BLaER1 (cell line): ENCODE measurements around the gene DUSP16.

Experiments
- H3K27ac ChIP-seq: shearing (Covaris generic); formaldehyde crosslinking; 2 replicates; pipeline ENCODE4 v1.8.1; 2022
- H3K27me3 ChIP-seq: shearing (Covaris generic); formaldehyde crosslinking; 2 replicates; pipeline ENCODE4 v1.8.1; 2022
- H3K36me3 ChIP-seq: shearing (Covaris generic); formaldehyde crosslinking; 2 replicates; pipeline ENCODE4 v1.8.1; 2022
- H3K4me1 ChIP-seq: shearing (Covaris generic); formaldehyde crosslinking; 2 replicates; pipeline ENCODE4 v1.8.1; 2022
- H3K4me2 ChIP-seq: shearing (Covaris generic); formaldehyde crosslinking; 2 replicates; pipeline ENCODE4 v1.8.1; 2022
- H3K4me3 ChIP-seq: shearing (Covaris generic); formaldehyde crosslinking; 2 replicates; pipeline ENCODE4 v1.8.1; 2022
- H3K9ac ChIP-seq: shearing (Covaris generic); formaldehyde crosslinking; 2 replicates; pipeline ENCODE4 v1.8.1; 2022
- H3K9me3 ChIP-seq: shearing (Covaris generic); formaldehyde crosslinking; 2 replicates; pipeline ENCODE4 v1.8.1; 2022
- H4K20me1 ChIP-seq: shearing (Covaris generic); formaldehyde crosslinking; 2 replicates; pipeline ENCODE4 v1.8.1; 2022
- Cebpa-rat ChIP-seq: shearing (Covaris generic); IDR thresholded peaks from 2 replicates; pipeline ENCODE4 v1.8.1; 2022

The DUSP16 gene

GRCh38 chr12:12436831-12437345 lies 125.8 kb downstream of the DUSP16 start:
- Histone ChIP-seq H3K9me3 (peaks cover 10% of the 10 kb centered on the region), H3K36me3 (peaks cover 19% of the 10 kb centered on the region), H3K4me3 (no peak overlapping the region), H3K9ac (no peak overlapping the region), H3K4me2 (no peak overlapping the region), H3K27ac (no peak overlapping the region), H4K20me1 (no peaks in the 10 kb centered on the region), H3K27me3 (no peaks in the 10 kb centered on the region), H3K4me1 (peaks cover 14% of the 10 kb centered on the region)
- TF ChIP-seq Cebpa-rat = no peak

- Histone ChIP-seq H3K27ac (no peak overlapping the region), H3K4me3 (no peak overlapping the region), H3K27me3 (no peaks in the 10 kb centered on the region), H3K9ac (no peak overlapping the region), H3K4me2 (no peak overlapping the region), H3K4me1 (no peaks in the 10 kb centered on the region), H3K36me3 (peaks cover 19% of the 10 kb centered on the region), H4K20me1 (no peaks in the 10 kb centered on the region), H3K9me3 (peaks cover 10% of the 10 kb centered on the region)
- no peak for TF ChIP-seq Cebpa-rat
These were observed 129.4 kb downstream of the DUSP16 start for GRCh38 chr12:12433203-12433731.

GRCh38 chr12:12432364-12432763 lies 130.3 kb downstream of the DUSP16 start:
- no peak overlapping the region for H3K9ac ChIP-seq
- no peaks in the 10 kb centered on the region for H4K20me1 ChIP-seq
- H3K4me2 ChIP-seq = no peak overlapping the region
- H3K27ac ChIP-seq = no peak overlapping the region
- TF ChIP-seq Cebpa-rat = no peak
- peaks cover 13% of the 10 kb centered on the region for H3K36me3 ChIP-seq
- H3K27me3 ChIP-seq = no peaks in the 10 kb centered on the region
- no peaks in the 10 kb centered on the region for H3K4me1 ChIP-seq
- H3K9me3 ChIP-seq = peaks cover 7% of the 10 kb centered on the region
- no peak overlapping the region for H3K4me3 ChIP-seq

GRCh38 chr12:12428961-12429657 lies 133.6 kb downstream of the DUSP16 start:
- H3K9ac ChIP-seq = no peak overlapping the region
- H3K4me2 ChIP-seq = no peak overlapping the region
- no peaks in the 10 kb centered on the region for H3K27me3 ChIP-seq
- H3K4me3 ChIP-seq = no peak overlapping the region
- H3K36me3 ChIP-seq = no peaks in the 10 kb centered on the region
- no peak for TF ChIP-seq Cebpa-rat
- no peaks in the 10 kb centered on the region for H4K20me1 ChIP-seq
- peaks cover 13% of the 10 kb centered on the region for H3K9me3 ChIP-seq
- H3K4me1 ChIP-seq = no peaks in the 10 kb centered on the region
- no peak overlapping the region for H3K27ac ChIP-seq

GRCh38 chr12:12428047-12428446 lies 134.6 kb downstream of the DUSP16 start:
- Histone ChIP-seq H3K4me1 (no peaks in the 10 kb centered on the region), H3K36me3 (no peaks in the 10 kb centered on the region), H3K4me3 (no peak overlapping the region), H4K20me1 (no peaks in the 10 kb centered on the region), H3K9me3 (peaks cover 23% of the 10 kb centered on the region), H3K27ac (no peak overlapping the region), H3K4me2 (no peak overlapping the region), H3K27me3 (no peaks in the 10 kb centered on the region), H3K9ac (no peak overlapping the region)
- TF ChIP-seq Cebpa-rat = no peak

GRCh38 chr12:12427568-12427967 lies 135.1 kb downstream of the DUSP16 start:
- Histone ChIP-seq H3K9ac (no peak overlapping the region), H3K9me3 (peaks cover 28% of the 10 kb centered on the region)

GRCh38 chr12:12425616-12426015 lies 137.0 kb downstream of the DUSP16 start:
- H3K9ac ChIP-seq = no peak overlapping the region
- H3K27me3 ChIP-seq = no peaks in the 10 kb centered on the region
- H3K4me1 ChIP-seq = no peaks in the 10 kb centered on the region
- no peak overlapping the region for H3K4me2 ChIP-seq
- no peak for TF ChIP-seq Cebpa-rat
- no peak overlapping the region for H3K4me3 ChIP-seq
- no peaks in the 10 kb centered on the region for H4K20me1 ChIP-seq
- no peak overlapping the region for H3K27ac ChIP-seq
- H3K9me3 ChIP-seq = peaks cover 46% of the 10 kb centered on the region
- H3K36me3 ChIP-seq = no peaks in the 10 kb centered on the region

More at GRCh38 chr12:12427568-12427967, 135.1 kb downstream of the DUSP16 start:
- H4K20me1 ChIP-seq = no peaks in the 10 kb centered on the region
- H3K4me1 ChIP-seq = no peaks in the 10 kb centered on the region
- H3K36me3 ChIP-seq = no peaks in the 10 kb centered on the region
- H3K4me3 ChIP-seq = no peak overlapping the region
- H3K27ac ChIP-seq = no peak overlapping the region
- no peaks in the 10 kb centered on the region for H3K27me3 ChIP-seq
- TF ChIP-seq Cebpa-rat = no peak
- H3K4me2 ChIP-seq = no peak overlapping the region

GRCh38 chr12:12425001-12425400 lies 137.7 kb downstream of the DUSP16 start:
- H3K36me3 ChIP-seq = no peaks in the 10 kb centered on the region
- peaks cover 46% of the 10 kb centered on the region for H3K9me3 ChIP-seq
- H3K4me3 ChIP-seq = no peak overlapping the region
- H3K4me2 ChIP-seq = no peak overlapping the region
- H3K27ac ChIP-seq = no peak overlapping the region
- no peaks in the 10 kb centered on the region for H4K20me1 ChIP-seq
- H3K4me1 ChIP-seq = no peaks in the 10 kb centered on the region
- no peak overlapping the region for H3K9ac ChIP-seq
- H3K27me3 ChIP-seq = no peaks in the 10 kb centered on the region
- TF ChIP-seq Cebpa-rat = no peak
